HuH-7.5 (cell line): ENCODE measurements around the gene SMYD3.

ENCODE experiments used
- DNase-seq: peaks from one replicate; pipeline ENCODE4 v3.0.0; 2011; ENCODE audit warnings: low spot score

SMYD3 gene

DNA sequence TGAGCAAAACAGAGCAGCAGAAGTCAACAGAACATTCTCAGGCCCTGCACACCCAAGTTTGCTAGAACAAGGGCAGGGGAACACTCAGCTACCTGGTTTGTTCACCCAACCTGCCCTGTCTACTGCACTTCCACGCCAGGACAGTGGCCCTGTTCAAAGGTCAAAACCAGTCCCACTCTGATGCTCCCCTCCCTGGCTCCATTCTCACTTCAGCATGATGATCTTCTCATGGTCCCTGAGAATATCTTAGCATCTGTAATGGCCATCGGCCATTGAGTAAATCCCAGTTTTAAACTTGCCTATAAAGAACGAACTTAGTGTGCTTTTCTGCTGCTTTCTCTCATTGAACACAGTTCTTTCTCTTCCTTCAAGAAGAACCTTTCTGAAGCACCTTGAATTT, 293.6 kb downstream of the SMYD3 start:
- no peak for DNase-seq

DNA sequence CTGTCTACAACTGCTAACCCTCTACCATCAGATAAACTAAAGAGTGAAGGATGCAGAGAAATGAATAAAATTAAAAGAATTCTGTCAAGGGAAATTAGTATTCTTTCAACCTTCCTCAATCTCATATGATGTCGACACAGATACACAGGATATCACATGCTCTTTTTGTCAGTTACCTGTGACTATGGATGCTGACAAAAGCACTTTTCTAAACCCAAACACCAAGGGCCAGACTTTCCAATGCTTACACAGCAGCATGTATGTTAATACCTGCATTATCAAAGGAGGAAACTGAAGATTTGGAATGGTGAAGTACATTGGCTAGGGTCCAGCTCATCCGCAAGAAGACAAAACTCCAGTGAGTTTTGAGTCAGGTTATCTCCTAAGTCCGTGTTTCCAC, 294.0 kb downstream of the SMYD3 start:
- no peak for DNase-seq

DNA sequence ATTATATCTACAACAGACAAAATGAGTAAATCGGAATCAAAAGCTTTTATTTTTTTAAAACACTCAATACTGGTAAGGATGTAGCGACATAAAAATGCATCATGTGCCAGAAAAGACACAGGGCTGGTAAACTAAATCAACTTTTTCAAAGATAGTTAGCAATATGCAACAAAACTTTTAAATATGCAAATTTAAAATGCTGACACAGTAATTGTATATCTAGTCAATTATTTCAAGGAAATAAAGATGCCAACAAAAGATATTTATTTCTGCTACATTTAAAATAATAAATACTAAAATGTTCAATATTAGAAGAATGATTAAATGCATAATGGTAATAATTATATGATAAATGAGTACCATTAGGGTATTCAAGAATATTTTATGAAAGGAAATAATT, 295.1 kb downstream of the SMYD3 start:
- no peak for DNase-seq

DNA sequence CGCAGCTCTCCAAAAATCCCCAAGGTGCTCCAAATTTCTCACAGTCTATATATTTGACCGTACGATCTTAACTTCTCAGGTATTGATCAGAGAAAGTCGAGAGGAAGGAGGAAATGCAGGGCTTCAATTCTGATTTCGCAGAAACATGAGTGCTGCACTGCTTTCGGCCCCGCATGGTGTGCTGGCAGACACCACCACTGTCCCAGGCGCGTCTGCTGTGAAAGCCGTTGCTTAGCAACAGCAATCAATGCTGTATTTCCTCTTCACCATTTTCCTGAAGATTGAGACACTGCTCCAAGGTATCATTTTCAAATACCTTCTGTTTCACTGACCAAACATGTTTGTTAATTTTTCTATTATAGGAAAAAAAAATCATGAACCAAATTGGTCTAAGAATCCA, 296.3 kb downstream of the SMYD3 start:
- no peak for DNase-seq

DNA sequence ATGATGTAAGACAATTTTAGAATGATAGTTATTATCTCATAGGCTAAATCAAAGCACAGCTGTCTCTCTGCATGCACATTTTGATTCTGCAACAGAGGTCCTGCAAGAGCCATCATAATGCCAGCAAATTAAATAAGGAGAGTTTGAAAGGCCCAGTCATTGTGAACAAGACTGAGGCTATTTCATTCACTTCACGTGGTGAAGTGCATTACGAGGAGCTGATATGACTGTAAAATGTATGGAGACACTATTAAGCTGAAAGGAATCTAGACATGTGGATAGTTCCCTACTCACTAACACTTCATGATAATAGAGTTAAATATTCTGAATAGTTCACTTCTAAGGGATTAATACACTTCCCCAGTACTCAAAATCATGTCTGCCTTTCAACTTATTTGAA, 299.0 kb downstream of the SMYD3 start:
- no peak for DNase-seq

DNA sequence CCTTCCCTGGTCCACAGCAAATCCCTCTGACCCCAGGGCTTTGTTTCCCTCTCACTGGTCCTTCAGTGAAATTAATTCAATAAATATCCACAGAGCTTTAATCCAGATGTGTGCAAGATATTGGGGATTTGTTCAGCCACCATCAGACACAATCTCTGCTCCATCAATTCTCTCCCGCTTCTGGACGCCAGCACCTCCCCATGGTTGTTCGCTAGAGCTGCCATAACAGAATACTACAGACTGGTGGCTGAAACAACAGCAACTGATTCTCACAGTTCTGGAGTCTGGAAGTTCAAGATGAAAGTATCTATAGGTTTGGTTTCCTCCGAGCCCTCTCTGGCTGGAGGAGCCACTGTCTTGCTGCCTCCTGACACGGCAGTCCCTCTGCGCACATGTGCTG, 303.9 kb downstream of the SMYD3 start:
- DNase-seq = no peak

DNA sequence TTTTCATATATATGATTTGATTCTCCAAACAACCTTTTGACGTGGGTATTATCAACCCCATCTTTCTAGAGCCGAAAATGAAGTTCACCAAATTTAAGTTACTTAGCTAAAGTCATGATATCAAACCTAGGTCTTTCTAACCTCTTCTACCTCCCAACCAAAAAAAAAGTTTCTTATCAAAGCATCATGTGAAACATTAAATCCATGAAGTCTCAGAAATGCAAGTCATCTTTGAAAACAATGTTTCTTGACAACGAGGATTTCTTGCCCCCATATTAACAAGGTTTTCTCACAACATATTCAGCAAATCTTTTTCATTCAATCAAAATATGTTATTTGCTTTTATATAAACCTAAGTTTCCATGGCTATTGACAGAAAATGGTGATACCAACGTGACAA, 306.3 kb downstream of the SMYD3 start:
- no peak for DNase-seq

DNA sequence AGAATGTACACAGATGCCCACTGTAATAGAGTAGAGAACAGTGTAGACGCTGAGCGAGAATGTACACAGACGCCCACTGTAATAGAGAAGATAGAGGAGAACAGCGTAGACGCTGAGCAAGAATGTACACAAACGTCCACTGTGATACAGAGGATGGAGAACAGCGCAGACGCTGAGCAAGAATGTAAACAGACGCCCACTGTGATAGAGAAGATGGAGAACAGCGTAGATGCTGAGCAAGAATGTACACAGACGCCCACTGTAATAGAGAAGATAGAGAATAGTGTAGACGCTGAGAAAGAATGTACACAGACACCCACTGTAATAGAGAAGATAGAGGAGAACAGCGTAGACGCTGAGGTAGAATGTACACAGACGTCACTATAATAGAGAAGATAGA, 306.9 kb downstream of the SMYD3 start:
- DNase-seq = no peak

DNA sequence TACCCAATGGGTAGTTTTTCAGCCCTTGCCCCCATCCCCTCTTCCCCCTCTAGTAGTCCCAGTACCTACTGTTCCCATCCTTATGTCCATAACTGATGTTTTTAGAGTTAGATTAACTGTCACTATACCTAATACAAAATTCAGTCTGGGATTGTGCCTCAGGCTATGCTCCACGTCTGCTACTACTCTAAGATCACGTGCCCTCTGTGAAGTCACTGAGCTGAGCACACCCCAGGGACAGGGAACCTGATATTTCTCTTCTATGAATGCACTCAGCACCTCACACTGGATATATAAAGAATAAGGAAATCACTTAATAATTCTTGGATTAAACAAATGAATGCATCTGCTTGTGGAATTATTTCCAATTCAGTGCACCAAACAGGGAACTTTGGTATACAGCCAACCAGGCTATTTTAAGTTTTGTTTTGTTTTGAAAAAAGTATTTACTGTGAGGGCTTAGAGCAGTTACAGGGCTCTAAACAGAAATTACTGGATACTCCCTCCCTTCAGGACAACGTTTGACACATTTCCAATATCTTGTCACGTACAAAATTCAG, 307.9 kb downstream of the SMYD3 start:
- DNase-seq = no peak

DNA sequence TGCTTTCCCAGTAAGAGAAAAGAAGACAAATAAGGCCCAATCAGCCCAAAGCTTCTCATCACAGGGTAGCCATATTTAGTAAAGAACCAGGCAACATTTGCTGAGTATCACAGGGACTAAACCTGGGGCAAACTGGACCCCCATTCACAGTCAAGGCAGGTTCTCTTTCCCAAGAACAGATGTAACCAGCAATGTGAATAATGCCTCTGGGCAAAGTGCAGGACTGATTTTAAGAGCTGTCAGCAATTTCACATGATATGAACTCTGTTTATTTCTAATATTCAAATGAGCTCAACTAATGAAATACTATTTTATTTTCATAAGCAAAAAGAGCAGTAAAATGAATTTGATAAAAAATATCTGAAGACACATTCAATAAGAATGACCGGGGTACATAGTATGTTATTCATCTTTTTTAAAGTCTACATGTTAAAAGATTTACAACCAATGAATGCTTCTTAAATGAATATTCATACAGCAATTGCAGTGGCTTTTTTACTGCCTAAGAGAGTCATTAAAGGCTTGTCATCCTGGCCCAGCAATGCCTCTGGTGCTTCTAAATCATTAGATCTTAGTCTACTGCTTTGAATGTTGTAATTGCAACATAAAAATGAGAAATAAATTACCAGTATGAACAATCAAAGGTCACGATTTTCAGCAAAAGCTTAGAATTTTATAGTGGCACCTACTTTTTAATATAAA, 308.8 kb downstream of the SMYD3 start:
- DNase-seq = no peak

DNA sequence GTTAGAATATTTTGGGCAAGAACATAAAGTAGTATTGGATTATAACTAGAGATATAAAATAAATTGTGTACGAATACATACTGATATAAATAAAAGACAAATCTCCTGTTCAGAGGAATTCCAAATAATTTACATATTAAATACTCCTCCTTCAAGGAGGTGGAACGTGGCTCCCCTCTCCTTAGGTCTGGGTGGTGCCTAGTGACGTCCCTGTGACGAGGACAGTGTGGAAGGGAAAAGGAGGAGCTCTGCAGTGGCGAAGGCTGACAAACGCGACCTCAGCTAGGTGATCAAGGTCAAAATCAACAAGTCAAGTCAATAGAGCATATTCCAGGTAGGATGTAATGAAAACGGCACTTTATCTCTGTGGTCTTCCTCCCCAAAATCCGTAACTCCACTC, 310.0 kb downstream of the SMYD3 start:
- no peak for DNase-seq

DNA sequence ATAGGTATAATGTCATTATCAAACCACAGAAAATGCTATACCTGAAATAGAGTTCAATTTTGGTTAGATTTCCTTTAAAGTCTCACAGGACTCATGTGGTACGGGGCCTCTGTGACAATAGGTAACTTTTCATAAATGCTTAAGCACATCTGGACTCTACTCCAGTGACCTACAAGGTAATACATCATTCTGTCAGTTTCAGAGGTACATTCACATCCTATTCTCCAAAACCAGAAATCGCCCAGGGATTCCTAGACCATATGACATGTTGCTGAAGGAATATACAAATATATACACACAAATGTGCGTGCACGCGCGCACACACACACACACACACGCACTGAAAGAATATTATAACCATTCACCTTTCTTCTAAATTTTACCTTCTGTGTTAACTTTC, 311.8 kb downstream of the SMYD3 start:
- no peak for DNase-seq

DNA sequence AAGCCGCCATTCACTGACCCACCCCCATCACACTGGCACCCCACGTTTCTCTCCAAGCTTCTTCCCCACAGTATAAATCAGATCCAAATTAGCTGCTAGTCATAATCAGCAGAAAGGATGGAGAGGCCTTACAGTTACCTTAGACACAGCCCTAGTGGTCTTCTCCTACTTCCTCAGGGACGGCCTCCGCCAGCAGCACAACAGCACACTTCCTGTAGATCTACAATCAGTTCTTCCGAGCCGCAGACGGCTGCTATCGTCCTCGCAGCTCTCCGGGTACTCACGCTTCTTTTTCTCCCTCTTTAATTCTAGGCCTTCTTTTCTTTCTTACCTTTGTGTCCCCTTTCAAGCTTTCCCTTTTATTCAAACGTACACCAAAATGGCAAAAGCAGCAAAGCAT, 313.5 kb downstream of the SMYD3 start:
- no peak for DNase-seq

DNA sequence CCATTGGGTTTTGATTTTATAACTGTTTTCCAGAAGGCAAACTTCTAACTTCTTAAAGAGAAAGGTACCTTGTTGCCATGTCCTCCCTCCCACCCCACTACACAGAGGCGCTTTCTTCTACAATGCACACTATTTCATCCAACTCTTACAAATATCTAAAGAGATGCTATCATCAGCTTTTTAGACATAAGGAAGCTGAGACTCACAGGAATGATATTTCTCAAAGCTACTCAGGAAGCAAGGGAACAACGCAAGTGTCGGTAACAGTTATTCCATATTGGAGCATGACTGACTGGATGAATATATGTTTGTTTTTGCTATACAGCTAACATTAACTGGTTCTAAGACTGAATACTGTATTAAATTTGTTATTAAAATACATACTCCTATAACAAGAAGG, 318.0 kb downstream of the SMYD3 start:
- no peak for DNase-seq

DNA sequence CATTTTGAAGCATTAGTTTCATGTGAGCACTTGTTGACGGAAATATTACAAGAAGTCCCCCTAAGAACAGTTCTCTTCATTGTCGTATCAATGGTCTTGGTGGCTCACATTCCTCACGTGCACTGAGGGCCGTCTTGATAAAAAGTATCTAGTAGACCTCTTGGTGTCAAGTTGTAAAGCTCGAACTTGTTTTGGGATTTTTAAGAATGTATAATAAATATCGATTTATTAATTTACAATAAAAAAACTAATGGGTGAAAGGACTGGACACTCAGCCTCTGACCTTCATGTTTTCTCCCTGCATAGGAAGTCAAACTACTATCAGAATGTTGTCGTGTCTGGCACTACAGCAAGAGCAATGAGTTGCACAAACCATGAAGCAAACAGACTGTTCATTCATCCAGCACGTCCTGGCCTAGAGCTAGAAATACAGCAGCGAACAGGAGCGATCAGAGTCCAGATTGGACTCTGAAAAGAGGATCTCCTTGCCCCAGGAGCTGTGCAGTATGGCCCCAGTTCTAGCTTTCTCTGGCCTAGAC, 319.2 kb downstream of the SMYD3 start:
- DNase-seq = peak; percentile 43

DNA sequence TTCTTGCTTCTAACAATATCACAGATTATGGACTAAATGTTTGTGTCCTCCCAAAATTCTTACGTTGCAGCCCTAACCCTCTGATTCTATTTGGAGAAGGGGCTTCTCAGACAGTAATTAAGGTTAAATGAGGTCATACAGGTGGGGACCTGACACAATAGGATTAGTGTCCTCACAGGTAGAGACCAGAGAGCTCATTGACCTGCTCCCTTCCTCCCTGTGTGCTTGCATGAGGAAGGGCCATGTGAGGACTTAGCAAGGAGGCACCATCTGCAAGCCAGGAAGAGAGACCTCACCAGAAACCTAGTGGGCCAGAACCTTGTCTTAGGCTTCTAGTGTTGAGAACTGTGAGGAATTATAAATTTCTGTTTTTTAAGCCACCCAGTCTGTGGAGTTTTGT, 322.6 kb downstream of the SMYD3 start:
- DNase-seq = no peak

DNA sequence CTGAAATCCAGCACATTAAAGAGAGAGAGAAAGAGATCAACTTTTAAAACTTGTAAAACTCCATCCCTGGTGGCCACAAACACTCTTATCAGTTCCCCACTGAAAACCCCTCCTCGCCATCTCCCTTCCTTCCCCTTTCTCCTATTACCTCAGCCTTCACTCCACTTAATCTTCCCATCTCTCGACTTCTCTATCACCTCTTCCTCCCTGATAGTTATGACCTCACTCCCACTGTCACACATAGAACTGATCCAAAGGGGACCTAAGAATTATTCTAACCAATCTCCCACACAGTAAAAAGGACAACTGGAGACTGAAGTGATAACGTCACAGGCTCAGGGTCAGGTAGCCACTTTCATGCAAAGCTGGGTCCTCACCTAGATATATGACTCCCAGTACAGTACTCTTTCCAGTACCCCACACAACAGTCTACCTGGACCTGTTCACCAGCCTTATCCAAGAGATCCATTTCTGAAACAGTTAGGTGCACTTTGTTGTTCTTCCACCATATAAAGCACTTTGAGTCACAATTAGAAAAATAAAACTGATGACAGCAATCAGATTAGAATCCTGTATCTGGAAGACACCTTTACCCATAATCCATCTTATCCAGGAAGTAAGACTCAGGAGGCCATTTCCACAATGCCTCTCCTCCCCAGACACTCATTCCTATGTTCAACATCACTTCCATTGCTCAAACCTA, 324.8 kb downstream of the SMYD3 start:
- no peak for DNase-seq

DNA sequence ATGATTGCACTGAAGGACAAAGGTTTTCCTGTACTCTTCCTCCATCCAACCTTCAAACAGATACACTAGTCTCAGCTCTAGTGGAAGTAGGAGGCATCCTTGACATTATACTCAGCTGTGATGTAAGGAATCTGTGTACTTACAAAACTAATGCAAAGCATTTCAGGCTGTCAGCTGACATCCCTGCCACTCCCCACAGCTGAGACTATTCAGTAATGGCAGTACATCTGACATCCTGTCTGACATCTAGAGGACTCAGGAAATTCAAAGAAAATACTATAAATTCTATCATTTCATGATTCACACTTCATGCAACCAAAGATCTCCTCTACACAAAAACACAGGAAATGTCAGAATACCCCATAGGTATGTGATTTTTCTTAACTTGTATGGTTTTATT, 325.8 kb downstream of the SMYD3 start:
- no peak for DNase-seq

DNA sequence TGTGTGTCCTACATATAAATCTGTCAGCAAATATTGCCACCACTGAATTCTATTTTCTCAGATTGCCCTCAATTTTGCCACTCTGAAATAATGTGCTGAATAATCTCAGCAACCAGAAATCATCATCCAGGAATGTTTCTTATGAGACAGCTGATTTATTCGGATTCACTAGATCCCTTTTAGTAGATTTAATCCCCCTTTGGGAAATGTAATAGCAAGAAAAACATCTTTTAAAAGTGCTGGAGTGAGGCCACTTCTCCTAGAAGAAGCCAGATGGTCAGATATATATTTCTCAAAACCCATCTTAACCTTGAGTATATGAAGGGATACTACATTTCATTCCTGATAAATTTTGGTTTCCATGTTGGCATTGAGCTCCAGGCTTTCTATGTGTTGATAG, 327.7 kb downstream of the SMYD3 start:
- DNase-seq = no peak

DNA sequence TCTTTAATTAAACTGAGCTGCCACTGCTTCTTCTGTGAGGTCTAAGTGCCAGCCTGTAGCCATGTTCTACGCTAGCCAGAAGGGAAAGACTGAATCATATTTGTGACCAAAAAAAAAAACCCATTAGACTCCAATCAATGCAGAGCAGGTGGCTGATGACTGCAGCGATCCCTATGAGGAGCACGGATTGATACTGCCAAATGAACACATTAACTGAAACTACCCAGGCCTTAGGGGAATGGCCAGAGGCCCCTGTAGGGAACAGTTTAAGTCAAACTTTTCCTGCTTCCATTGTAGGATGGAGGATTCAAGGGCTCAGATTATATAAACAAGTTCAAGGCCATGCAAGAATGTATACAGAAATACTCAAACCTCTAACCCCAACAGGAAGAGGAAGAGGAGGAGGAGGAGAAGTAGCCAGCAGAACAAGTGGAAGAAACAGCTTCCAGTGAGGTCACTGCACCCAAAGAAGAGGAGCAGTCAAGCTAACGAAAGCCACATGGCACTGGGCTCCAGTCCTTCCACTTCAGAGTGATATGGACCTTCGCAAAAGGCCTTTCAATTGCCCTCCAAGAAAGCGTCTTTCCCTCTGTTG, 328.3 kb downstream of the SMYD3 start:
- DNase-seq = no peak

DNA sequence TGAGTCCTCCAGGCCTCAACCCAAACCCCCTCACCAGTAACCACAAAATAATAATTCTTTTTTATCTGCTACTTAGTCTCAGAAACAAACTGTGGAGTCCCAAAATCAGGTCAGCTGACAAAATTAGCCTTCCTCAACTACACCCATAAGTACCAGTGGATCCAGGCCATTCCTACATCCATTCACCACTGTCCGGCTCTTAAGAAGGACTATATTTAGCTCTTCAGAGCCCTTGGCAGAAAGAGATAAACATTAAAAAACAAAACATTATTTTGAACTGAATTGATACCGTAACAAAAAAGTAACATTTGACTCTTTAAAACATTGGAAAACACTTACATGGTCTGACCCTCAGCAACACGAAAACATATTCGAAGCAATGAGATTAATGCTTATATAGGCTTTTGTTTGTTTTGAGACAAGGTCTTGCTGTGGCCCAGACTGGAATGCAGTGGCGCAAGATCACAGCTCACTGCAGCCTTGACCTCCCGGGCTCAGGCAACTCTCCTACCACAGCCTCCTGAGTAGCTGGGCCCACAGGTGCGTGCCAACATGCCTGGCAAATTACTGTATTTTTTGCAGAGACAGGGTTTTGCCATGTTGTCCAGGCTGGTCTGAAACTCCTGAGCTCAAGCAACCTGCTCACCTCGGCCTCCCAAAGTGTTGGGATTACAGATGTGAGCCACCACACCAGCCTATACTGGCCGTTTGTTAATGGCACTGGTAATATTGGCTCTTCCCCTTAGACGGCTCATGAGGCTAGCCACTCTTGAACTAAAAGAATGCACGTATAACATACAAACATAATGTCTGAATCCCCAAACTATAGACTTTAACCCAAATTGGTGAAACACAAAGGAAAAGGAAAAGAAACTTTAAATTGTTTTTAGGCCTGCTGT, 330.7 kb downstream of the SMYD3 start:
- no peak for DNase-seq
